HG03460 (cell line): ENCODE results near the gene OR1I1.
"Not testable (repeated sequence)": the region's sequence is repeated elsewhere in the genome, so short reads cannot be mapped to it uniquely, and the experiment has no call there.

Experiments
- ATAC-seq: cut with Tn5 transposase; IDR thresholded peaks from one replicate; pipeline ENCODE4 v1.9.1; 2021; ENCODE audit not compliant: unreplicated experiment

Gene OR1I1

GRCh38 chr19:15081911-15082310 lies at the start of gene OR1I1:
TSS of gene OR1I1 (plus strand) at chr19:15082211. CDS start at chr19:15087066, 4,855 bp downstream.
- no peak for ATAC-seq

GRCh38 chr19:15035795-15036311 lies 46.2 kb upstream of the OR1I1 start:
- ATAC-seq, result no peak

- ATAC-seq, result no peak
These were observed 44.4 kb upstream of the OR1I1 start for GRCh38 chr19:15037586-15037985.

- no peak for ATAC-seq
These were observed 43.7 kb upstream of the OR1I1 start for GRCh38 chr19:15038294-15038693.

GRCh38 chr19:15042003-15042402 lies 40.0 kb upstream of the OR1I1 start:
- no peak for ATAC-seq

- no peak for ATAC-seq
These were observed 39.2 kb upstream of the OR1I1 start for GRCh38 chr19:15042826-15043225.

GRCh38 chr19:15045506-15045905 lies 36.5 kb upstream of the OR1I1 start:
- ATAC-seq, result no peak

- no peak for ATAC-seq
These were observed 34.3 kb upstream of the OR1I1 start for GRCh38 chr19:15047680-15048079.

- no peak for ATAC-seq
These were observed 33.9 kb upstream of the OR1I1 start for GRCh38 chr19:15048128-15048527.

- no peak for ATAC-seq
These were observed 33.0 kb upstream of the OR1I1 start, which contains the start of gene CASP14 for GRCh38 chr19:15048885-15049541. TSS of gene CASP14 (plus strand) at chr19:15049480. CDS start at chr19:15052252, 2,772 bp downstream.

- no peak for ATAC-seq
These were observed 31.4 kb upstream of the OR1I1 start for GRCh38 chr19:15050639-15051038.

GRCh38 chr19:15062036-15062435 lies 20.0 kb upstream of the OR1I1 start:
- ATAC-seq, result no peak

GRCh38 chr19:15070386-15070785 lies 11.6 kb upstream of the OR1I1 start:
- not testable (repeated sequence) for ATAC-seq

- ATAC-seq, result no peak
These were observed 8.9 kb upstream of the OR1I1 start for GRCh38 chr19:15072930-15073647.

- ATAC-seq, result no peak
These were observed 7.6 kb upstream of the OR1I1 start for GRCh38 chr19:15074371-15074770.

- no peak for ATAC-seq
These were observed 6.2 kb upstream of the OR1I1 start for GRCh38 chr19:15075806-15076205.

GRCh38 chr19:15080002-15080401 lies 2.0 kb upstream of the OR1I1 start:
- not testable (repeated sequence) for ATAC-seq

GRCh38 chr19:15087182-15087581 lies 5.2 kb downstream of the OR1I1 start:
- ATAC-seq, result no peak

- no peak for ATAC-seq
These were observed 10.1 kb downstream of the OR1I1 start for GRCh38 chr19:15091918-15092753.

- ATAC-seq, result no peak
These were observed 11.0 kb downstream of the OR1I1 start for GRCh38 chr19:15093001-15093400.

GRCh38 chr19:15096223-15096622 lies 14.2 kb downstream of the OR1I1 start:
- no peak for ATAC-seq
